Cerebellar cortex (tissue), 1 donor: ENCODE results near the gene RET.

Experiments
- DNase-seq: peaks from one replicate; pipeline ENCODE4 v3.0.0-alpha.2; 2015; ENCODE audit warnings: low spot score

The RET gene

GRCh38 chr10:43170491-43170890 is 93.6 kb downstream of the RET start:
- DNase-seq = peak; percentile 22

GRCh38 chr10:43172645-43173044 is 95.8 kb downstream of the RET start:
- DNase-seq = no peak

- DNase-seq = no peak
Observed at GRCh38 chr10:43173120-43173519, 96.3 kb downstream of the RET start.

DNA sequence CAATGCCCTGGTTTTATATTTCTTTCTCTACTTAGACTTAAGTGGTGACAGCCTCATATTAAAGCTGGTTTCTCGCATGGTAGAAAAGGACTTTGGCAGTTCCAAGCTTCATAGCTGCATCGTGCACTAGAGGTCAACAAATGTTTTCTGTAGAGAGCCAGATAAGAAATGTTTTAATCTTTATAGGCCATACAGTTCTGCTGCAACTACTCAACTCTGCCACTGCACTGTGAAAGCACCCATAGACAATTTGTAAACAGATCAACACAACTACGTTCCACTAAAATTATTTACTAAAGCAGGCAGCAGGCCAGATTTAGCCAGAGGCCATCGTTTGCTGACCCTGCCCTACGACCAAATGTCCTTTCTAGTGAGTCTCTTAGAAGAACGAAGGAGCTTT is 98.1 kb downstream of the RET start:
- DNase-seq = no peak

GRCh38 chr10:43176271-43176670 is 99.4 kb downstream of the RET start:
- no peak for DNase-seq

GRCh38 chr10:43177595-43177994 is 100.7 kb downstream of the RET start:
- no peak for DNase-seq
